Stimulated activated CD4-positive, alpha-beta T cell treated with anti-CD3 and anti-CD28 coated beads, Interleukin-2, amount 100 ng/mL, for 24 hours (primary cell): ENCODE data around the gene DNAJC3.
"Not testable (repeated sequence)": the region's sequence is repeated elsewhere in the genome, so short reads cannot be mapped to it uniquely, and the experiment has no call there.

Experiments
- DNase-seq, 2 donors: peaks; one replicate each; pipeline ENCODE4 v3.0.0-alpha.2; 2020

Gene DNAJC3

DNA sequence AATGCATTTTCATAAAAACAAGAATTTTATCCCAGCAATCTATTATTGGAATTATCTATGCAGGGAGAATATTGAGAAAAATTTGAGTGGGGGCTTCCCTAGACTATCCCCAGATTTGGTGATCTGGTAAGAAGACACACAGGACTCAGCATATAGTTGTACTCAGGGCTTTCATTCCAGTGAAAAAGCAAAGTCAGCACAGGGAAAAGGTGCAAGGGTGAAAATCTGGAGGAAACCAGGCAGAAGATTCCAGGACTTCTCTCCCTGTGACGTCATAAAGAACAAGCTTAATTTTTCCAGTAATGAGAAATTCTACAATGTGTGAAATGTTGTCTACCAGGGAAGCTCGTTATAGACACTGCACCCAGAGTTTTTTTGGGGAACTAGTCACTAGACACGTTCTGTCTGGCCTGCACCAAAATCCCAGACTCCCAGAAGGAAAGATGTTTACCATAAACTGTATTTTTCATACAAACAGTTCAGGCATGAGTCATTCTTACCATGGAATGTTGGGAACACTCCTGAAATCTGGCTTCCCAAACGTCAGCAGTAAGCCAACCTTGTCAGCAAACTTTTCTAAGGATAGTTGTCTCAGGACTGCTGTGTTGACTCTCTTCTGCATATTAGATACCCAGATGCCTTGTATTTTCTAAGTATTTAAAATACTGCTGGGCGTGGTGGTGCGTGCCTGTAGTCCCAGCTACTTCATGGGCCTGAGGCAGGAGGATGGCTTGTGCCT is 107.4 kb downstream of the DNAJC3 start:
- no peak for DNase-seq

DNA sequence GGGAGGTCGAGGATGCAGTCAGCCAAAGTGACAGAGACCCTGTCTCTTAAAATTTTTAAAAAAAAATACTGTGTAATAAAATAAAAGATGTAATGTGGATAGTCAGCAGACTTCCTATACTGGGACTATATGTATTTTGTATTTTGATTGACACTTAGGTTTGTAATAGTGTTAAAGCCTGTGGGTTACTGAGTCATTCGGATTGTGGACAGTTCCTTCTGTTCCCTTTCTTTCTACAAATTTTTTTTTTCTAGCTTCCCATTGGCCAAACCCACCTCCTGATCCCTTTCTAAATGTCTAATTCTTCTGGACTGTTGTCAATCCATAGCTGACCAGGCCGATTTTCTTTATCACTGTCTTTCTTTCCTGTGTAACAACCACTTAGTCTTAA is 108.0 kb downstream of the DNAJC3 start:
- DNase-seq = no peak

DNA sequence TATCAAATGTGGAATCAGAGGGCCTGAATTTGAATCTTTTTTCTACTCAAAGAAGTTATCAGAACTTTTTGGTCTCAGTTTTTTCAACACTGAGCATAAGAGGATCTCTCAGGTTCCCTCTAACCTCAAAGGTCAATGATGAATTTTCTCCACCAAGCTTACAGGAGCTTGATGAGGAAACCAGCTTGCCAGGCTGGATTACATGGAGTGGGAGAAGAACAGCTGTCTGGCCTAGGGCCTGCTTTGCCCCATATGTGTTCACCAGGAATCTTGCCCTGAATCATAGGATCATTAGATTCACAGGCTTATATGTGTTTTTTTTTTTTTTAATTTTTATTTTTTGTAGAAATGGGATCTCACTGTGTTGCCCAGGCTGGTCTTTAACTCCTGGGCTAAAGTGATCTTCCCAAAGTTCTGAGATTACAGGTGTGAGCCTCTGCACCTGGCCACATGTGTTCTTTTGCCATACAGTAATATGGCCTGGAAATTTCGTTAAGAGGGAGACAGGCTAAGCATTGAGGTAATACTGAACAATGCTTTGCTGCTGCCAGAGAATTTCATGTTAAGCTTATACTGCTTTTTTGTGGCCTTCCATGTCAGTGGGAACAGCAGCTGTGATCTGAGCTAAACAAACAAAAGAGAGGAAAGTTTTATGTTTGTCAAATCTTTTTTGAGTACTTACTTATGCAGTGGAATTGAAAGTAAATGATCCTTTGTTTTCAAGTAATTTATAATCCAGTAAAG is 110.6 kb downstream of the DNAJC3 start:
- no peak for DNase-seq

DNA sequence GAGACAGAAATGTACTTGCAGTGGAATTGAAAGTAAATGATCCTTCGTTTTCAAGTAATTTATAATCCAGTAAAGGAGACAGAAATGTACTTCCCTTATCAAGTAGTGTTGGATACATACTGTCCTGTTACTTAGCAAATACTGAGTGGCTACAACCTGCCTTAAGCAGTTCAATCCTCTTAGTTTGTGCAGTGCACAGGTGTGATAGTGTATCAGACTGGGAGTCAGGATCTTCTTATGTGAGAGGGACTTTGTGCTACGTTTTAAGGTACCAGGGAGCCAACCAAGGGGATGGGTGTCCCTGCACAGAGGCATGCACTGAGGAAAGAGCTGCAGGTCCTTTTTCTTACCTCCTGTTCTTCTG is 111.1 kb downstream of the DNAJC3 start:
- DNase-seq = no peak

DNA sequence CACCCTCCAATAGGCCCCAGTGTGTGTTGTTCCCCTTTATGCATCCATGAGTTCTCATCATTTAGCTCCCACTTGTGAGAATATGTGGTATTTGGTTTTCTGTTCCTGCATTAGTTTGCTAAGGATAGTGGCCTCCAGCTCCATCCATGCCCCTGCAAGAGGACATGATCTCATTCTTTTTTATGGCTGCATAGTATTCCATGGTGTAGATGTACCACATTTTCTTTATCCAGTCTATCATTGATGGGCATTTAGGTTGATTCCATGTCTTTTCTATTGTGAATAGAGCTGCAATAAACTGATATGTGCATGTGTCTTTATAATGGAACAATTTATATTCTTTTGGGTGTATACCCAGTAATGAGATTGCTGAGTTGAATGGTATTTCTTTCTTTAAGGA is 112.4 kb downstream of the DNAJC3 start:
- DNase-seq = not testable (repeated sequence)

DNA sequence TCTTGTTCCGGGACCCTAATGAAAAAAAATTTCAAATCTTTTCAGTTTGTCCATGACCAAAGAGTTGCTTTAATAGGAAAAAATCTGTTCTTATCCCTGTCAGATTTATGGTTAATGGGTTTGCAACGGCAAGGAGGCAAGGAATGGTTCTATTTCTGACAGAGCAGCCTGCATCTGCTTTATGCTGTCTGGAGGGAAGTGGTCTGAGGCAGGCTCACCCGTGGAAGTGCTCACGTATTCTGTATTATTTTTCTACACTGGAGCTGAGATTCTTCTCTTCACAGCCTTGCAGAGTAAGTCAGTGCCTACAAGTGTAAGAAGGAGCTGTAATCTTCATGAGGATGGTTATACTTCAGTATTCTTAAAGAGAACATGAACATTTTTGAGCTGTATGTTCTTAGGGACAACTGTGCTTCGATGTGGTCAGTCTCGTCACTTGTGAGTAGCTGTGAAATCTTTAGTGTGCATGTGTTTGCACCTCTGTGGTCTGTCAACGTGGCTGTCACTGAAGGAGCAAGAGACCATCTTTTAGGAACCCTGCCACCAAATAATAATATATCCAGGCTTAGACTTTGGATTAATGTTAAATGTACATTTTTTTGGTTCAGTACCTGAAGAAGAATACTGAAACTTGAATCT is 114.3 kb downstream of the DNAJC3 start:
- DNase-seq = no peak

DNA sequence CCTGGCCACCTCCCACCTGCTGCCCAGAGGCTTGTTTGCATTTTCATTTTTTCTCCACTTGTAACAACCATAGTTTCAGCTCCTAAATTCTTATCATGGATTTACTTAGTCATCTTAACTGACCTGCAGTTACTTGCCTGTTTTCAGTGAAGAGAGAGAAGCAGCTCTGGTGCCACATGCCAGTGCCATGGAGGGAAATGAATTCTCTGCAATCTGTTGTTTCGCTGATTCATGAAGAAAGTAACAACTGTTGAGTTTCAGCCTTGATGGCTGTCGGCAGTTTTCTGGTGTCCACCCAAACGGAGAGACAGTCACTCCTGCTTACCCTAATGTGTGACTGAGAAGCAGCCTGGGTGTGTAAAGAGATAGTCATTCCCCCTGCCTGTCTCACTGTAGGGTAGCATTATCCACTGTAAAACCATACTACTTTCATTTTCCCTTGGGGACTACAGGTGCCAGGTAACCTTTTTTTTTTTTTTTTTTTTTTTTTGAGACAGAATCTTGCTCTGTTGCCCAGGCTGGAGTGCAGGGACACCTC is 116.1 kb downstream of the DNAJC3 start:
- no peak for DNase-seq

DNA sequence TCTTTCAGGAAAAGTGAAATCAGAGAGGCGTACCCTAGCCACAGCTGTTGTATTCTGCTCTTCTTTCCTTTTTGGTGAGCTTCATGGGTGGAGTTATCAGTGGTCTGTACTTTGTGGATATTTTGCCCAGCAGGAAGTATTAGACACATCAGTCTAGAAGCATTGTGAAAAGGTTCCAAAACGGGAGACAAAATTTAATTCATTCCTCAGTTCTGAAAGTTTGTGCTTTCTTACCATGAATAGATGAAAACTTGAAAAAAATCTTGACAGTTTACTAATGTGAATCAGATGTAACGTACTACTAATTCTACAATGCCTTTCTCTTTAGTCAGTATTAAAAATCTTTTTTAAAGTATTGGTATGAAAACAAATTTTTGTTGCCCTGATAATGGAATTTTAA is 116.8 kb downstream of the DNAJC3 start:
- DNase-seq = no peak

DNA sequence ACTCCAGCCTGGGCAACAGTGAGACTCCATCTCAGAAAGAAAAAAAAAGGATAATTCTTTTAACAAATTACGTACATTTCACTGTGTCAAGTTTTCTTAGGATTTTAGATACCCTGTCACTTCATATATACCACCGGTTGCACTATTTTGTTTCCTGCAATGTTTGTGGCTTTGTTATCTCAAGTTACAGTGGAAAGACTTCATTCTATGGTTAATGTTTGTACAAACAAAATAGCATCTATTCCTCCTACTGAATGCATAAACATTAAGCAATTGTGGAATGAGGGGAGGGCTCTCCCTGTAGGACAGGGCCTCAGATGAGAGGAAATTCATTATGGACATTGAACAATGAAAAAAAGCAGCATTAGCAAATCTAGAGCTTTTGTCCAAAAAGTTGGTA is 120.1 kb downstream of the DNAJC3 start:
- no peak for DNase-seq

DNA sequence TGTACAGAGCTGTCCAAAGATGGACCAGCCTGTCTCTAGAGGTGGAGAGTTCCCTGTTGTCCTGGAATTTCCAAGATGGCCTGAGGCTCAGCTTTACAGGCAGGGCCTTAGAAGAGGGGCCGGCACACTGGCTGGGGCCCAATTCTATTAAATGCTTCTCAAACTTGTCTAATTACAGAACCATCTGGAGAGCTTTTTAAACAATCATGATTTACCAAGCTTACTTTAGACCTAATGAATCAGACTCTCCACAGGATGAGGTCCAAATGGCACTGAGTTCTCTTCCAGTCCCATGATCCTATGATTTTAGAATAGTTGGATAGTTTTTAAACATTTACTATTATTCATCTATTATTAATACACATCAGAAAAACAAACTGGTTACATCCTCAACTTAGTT is 123.5 kb downstream of the DNAJC3 start:
- DNase-seq = no peak

DNA sequence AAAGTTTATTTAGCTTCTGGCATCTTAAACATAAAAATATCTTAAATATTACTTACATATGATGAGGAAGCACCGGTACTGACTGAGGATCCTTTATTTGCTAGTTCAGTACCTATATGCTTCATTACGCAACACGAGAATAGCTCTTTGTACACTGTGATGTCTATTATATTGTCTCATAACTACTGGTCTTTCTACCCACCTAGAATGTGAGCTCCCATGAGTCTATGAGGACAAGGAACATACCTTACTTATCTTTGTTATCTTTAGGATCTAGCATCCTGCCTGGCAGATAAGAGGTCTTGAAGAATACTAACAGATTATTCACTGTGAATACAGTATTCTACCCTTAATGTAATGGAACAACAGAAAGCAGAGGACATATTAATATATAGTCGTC is 124.9 kb downstream of the DNAJC3 start:
- no peak for DNase-seq

DNA sequence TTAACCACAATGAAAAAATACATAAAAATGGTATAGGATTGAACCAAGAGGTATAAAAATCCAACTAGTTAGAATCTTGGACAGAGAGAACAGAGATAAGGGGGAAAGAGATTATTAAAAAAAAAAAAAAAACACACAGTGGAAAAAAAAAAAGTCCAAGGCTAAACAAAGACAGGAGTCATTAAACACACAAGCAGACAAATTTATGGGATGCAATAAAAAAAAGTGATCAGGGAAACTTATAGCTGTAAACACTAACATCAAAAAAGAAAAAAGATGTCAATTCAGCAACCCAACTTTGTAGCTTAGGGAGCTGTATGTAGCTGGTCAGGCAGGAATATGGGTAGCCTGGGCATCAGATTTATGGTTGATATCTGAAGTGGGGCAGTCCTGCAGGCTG is 129.0 kb downstream of the DNAJC3 start:
- no peak for DNase-seq

DNA sequence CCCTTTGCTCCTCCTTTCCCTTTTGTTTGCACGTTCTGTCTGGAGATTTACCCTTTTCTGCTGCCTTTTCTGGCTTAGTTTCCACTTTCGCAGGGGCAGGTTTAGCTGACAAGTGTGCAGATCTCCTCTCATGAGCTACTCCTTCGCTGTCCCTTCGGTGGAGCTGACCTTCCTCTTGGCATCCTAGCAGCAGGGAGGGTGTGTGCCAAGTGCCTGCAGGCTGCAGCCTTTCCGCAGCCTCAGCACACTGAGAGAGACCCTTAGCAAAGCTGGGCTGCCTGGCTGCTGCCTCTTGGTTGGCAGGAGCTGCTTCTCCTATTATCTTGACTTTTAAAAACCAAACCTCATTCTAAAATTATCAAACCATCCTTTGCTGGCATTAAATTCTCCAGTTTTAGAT is 132.5 kb downstream of the DNAJC3 start:
- no peak for DNase-seq

DNA sequence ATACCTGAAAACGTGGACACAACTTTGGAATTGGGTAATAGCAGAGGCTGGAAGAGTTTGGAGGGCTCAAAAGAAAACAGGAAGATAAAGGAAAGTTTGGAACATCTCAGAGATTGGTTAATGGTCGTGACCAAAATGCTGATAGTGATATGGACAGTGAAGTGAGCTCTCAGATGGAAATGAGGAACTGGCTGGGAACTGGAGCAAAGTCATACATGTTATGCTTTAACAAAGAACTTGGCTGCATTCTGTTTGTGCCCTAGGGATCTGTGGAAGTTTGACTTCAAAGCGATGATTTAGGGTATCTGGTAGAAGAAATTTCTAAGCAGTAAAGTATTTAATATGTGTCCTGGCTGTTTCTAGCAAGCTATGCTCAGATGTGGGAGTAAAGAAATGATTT is 136.2 kb downstream of the DNAJC3 start:
- DNase-seq = no peak

DNA sequence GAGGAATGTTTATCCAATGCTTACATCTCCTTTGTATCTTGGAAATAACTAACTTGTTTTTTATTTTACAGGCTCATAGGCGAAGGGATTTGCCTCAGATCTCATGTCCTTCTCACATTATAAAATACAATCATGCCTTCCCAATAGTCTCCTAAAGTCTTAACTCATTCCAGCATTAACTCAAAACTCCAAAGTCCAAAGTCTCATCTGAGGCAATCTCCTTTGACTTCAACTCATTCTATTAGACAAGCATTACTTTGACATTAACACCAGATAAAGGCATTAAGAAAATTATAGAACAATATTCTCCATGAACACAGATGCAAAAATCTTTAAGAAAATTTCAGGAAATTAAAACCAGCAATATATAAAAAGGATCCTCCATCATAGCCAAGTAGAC is 137.6 kb downstream of the DNAJC3 start:
- DNase-seq = no peak

DNA sequence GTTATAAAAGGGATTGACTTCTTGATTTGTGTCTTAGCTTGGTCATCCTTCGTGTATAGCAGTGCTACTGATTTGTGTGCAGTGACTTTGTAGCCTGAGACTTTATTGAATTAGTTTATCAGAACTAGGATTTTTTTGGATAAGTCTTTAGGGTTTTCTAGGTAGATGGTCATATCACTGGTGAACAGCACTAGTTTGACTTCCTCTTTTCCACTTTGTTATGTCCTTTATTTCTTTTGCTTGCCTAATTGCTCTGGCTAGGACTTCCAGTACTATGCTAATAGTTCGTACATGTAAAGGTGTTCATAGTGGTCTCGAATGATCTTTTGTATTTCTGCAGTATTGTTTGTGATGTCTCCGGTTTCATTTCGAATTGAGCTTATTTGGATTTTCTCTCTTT is 145.4 kb downstream of the DNAJC3 start:
- DNase-seq = no peak

DNA sequence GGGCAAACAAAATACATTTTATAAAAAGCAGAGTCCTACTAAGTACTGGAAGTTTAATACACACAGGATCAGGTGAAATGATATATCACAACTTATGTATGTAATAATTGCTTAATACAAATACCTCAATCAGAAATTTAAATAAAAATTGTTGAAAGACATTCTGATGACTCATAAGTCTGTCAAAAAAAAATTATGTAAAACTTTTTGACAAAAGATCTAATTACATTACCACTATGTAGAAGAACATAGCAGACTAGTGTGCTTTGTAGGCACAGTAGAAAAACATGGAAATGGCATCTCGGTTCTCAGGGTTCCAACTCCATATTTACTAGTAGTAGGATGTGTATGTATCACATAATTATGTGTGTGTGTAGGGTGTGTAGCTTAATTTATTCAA is 156.2 kb downstream of the DNAJC3 start:
- DNase-seq = no peak

DNA sequence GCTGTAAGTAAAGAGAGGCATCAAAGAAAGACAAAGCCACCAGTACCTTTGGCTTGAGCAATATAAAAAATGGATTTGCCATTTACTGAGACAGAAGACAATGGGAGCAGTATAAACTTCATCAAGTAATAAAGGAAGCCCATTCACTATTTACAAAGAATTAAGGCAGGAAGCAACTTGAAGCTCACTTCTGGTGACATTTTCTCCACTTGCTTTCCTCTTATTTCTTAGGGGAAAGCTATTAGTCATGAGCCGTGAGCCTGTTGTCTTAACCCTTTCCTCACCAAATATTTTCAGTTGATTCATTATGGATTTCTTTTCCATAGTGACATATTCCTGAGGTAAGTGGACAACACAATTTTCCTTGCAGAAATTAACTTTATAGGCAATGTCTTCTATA is 156.8 kb downstream of the DNAJC3 start:
- no peak for DNase-seq

DNA sequence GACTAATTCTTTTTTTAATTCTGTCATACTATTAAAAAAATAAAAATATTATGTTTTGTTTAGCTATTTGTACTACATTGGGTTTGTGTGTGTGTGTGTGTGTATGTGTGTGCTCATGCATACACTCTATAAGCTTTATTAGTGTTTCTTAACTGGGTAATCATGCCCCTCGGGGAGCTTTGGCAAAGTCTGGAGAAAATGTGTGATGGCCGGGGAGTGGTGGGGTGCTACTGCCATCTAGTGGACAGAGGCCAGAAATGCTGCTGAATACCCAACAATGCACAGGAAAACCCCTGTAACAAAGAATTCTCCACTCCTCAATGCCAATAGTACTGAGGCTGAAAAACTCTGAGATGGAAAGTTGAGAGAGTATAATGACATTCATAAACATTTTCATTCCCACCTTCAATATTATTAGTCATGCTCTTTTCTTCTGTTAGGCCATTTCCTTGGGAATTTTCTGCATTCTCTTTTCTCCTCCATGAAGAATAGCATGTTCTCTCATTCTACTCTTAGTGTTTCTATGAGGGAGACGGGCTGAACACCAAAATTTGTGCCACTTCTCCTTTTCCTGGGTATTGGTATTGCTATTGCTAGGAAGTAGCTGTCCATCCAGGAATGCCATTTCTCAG is 157.3 kb downstream of the DNAJC3 start:
- DNase-seq = peak; percentile 65 to 66

DNA sequence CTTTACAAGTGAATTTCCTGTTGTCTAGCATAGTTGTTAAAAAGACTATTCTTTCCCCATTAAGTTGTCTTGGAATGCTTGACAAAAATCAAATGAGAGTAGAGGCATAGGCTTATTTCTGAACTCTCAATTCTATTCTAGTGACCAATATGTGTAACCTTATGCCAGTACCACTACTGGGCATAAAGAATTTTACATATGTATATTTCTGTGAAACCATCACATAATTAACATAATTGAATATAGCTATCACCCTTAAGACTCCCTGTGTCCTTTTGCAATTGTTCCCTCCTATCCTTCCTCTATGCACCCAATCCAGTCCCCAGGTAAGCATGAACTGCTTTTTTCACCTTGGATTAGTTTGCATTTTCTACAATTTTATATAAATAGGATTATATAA is 165.0 kb downstream of the DNAJC3 start:
- no peak for DNase-seq

DNA sequence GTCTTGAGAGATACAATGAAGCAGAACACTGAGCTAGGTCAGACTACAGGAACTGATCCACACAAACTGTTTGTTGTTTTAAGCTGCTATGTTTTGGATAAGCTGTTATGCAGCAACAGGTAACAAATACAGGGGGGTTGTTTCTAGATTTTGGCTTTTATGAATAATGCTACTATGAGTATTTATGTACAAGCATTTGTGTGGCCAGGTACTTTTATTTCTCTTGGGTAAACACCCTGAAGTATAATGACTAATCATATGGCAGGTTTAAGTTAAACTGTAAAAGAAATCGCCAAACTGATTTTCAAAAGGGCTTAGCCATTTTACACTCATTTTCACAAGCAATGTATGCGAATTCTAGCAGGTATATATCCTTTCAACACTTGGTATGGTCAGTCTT is 166.0 kb downstream of the DNAJC3 start:
- DNase-seq = no peak
